ENCODE data around the gene BPIFB1.

BPIFB1 gene

DNA sequence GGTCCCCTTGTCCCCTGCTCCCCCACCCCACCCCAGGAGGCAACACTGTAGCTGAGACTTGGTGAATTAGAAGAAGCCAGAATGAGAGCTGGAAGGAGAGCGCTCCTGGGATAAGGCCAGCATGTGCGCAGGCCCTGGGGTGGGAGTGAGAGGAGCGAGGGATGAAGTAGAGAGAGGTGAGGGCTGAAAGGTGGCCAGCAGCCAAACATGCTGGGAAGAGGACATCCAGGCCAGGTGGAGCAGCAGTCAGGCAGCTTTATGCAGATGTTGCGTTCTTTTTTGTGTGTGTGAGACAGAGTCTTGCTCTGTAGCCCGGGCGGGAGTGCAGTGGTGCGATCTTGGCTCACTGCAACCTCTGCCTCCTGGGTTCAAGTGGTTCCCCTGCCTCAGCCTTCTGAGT, 2.2 kb upstream of the BPIFB1 start:
- TF ChIP-seq, protein P1, sequence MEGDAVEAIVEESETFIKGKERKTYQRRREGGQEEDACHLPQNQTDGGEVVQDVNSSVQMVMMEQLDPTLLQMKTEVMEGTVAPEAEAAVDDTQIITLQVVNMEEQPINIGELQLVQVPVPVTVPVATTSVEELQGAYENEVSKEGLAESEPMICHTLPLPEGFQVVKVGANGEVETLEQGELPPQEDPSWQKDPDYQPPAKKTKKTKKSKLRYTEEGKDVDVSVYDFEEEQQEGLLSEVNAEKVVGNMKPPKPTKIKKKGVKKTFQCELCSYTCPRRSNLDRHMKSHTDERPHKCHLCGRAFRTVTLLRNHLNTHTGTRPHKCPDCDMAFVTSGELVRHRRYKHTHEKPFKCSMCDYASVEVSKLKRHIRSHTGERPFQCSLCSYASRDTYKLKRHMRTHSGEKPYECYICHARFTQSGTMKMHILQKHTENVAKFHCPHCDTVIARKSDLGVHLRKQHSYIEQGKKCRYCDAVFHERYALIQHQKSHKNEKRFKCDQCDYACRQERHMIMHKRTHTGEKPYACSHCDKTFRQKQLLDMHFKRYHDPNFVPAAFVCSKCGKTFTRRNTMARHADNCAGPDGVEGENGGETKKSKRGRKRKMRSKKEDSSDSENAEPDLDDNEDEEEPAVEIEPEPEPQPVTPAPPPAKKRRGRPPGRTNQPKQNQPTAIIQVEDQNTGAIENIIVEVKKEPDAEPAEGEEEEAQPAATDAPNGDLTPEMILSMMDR (IDR thresholded peaks at IDR 0.05; ENCODE audit: low read depth, low read length, missing control alignments): no peak
- DNase-seq (ENCODE audit: extremely low read depth, low read depth): no peak
- H3K4me3 ChIP-seq (replicated peaks; ENCODE audit: low read depth, low read length): no peak overlapping the region

DNA sequence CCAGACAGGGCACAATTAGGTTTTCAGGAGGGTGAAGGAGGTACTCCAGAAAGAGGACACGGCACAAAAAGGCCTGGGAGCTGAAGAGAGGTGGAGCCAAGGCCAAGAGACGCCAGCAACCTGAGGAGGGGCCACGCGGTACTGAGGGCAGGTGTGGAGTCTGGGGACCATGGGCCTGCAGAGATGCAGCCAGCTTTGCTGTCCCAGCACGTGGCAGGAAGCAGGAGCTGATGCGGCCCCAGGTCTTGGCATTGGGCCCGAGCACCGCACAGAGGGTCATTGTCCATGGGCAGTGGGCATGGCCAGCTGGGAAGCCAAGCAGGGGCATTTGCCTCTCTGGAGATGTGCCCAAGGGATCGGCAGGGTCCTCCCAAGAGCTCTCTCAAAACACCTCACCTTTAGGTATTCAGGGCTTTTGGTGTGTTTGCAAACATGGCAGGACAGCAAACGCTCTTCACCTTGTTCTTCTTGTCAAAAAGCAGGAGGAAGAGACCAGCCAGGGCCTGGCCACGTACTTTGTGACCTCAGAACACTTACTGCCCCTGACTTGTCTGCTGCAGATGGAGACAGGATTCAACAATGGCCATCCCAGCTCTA, 1.4 kb upstream of the BPIFB1 start:
- TF ChIP-seq, protein P1 (IDR thresholded peaks at IDR 0.05; ENCODE audit: low read depth, low read length, missing control alignments): no peak
- no peak overlapping the region for H3K4me3 ChIP-seq (replicated peaks; ENCODE audit: low read depth, low read length)
- no peak for DNase-seq (ENCODE audit: extremely low read depth, low read depth)

- TF ChIP-seq, protein P1 (IDR thresholded peaks at IDR 0.05; ENCODE audit: low read depth, low read length, missing control alignments): no peak
- H3K4me3 ChIP-seq (replicated peaks; ENCODE audit: low read depth, low read length): no peak overlapping the region
- no peak for DNase-seq (ENCODE audit: extremely low read depth, low read depth)
Observed at GRCh38 chr20:33282196-33282934, 649 bp upstream of the BPIFB1 start.

GRCh38 chr20:33284284-33284683, 1.3 kb downstream of the BPIFB1 start:
- no peak for DNase-seq (ENCODE audit: extremely low read depth, low read depth)
- TF ChIP-seq, protein P1 (IDR thresholded peaks at IDR 0.05; ENCODE audit: low read depth, low read length, missing control alignments): no peak
- H3K4me3 ChIP-seq (replicated peaks; ENCODE audit: low read depth, low read length): no peak overlapping the region

- TF ChIP-seq, protein P1 (IDR thresholded peaks at IDR 0.05; ENCODE audit: low read depth, low read length, missing control alignments): no peak
- no peak for DNase-seq (ENCODE audit: extremely low read depth, low read depth)
Observed at GRCh38 chr20:33284937-33285336, 1.9 kb downstream of the BPIFB1 start.

GRCh38 chr20:33285861-33286495, 3.0 kb downstream of the BPIFB1 start:
- H3K4me3 ChIP-seq (replicated peaks; ENCODE audit: low read depth, low read length): no peak overlapping the region
- TF ChIP-seq, protein P1 (IDR thresholded peaks at IDR 0.05; ENCODE audit: low read depth, low read length, missing control alignments): no peak
- no peak for DNase-seq (ENCODE audit: extremely low read depth, low read depth)

More at GRCh38 chr20:33284937-33285336, 1.9 kb downstream of the BPIFB1 start:
- H3K4me3 ChIP-seq (replicated peaks; ENCODE audit: low read depth, low read length): no peak overlapping the region
